NCI-H2107 treated with DMSO at 0.1 percent for 48 hours (cell line): ENCODE measurements around the gene OSBPL3.
A peak's percentile ranks its signal among the peaks of the same experiment; 100 is the strongest.

Experiments
- DNase-seq: peaks from one replicate; lab custom pipeline; 2025; ENCODE audit not compliant: unreplicated experiment; lab: John Stamatoyannopoulos, UW

The OSBPL3 gene

DNA sequence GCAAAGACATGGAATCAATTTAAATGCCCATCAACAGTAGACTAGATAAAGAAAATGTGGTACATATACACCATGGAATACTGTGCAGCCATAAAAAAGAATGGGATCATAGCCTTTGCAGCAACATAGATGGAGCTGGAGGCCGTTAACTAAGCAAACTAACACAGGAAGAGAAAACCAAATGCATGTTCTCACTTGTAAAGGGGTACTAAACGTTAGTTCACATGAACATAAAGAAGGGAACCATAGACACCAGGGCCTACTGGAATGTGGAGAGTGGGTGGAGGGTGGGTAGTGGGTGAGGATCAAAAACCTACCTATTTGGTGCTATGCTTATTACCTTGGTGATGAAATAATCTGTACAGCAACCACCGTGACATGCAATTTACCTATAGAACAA lies 144.3 kb downstream of the OSBPL3 start:
- DNase-seq: no peak

DNA sequence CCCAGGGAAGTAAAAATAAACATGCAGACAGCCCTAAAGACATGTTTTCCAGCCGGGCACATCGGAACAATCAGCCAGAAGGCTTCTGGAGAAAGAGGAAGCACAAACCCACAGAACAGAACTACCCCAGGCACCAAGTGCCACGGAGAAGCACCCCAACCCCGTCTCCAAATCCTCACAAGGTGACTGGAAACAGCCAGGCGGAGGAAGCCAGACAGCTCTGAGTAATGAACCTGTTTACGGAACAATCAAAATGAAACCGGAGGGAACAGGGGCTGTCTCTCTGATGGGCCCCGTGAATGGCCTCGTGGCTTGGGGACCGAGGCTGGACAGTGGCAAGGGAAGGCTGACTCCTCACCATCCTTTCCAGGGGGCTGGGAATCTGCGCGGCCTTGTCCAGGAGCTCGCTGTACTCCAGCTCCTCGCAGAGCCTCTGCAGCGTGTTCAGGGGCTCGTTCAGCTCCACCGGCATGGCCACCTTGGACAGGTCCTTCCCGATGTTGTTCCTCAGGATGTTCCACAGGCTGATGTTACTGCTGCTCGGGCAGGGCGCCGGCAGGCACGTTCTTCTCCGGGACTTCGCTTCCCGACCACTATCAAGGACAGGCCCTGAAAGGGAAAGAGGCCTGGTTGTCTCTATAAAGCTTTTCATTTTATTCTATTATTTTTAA lies 145.7 kb downstream of the OSBPL3 start:
- no peak for DNase-seq

DNA sequence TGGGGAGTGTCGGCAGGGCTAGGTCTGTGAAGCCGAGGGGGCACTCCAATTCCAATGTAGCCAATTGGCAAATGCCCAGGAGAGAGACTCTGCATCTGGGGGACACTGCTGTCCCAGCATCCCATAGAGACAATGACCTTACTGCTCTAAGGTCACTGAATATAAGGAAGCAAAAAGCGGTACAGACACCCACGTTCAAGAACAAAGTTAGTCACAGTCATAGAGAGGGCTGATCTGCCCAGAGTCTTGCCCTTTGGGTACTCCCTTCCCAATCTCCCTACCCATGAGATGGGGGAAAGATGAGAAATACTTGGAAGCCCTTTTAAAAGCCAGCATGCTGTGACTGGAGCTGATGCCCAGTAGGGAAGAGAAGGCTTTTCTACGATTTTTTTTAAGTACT lies 146.4 kb downstream of the OSBPL3 start:
- DNase-seq: no peak

DNA sequence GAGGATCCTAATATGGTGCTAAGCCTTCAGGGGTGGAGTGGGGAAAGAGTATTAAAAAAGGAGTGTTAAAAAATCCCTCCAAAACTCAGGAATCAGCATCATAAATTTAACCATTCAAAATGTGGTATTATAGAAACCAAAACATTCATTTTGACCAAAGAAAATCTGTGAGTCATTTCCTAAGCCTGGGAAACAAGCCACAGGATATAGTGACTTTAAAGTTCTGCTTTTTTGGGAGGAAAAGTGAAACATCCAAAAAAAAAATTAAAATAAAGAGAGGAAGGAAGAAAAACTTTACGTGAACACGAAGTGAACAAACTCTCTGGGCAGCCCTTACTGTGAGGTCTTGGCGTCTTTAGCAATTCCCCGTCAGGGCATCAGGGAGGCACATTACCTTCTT lies 148.7 kb downstream of the OSBPL3 start:
- no peak for DNase-seq

DNA sequence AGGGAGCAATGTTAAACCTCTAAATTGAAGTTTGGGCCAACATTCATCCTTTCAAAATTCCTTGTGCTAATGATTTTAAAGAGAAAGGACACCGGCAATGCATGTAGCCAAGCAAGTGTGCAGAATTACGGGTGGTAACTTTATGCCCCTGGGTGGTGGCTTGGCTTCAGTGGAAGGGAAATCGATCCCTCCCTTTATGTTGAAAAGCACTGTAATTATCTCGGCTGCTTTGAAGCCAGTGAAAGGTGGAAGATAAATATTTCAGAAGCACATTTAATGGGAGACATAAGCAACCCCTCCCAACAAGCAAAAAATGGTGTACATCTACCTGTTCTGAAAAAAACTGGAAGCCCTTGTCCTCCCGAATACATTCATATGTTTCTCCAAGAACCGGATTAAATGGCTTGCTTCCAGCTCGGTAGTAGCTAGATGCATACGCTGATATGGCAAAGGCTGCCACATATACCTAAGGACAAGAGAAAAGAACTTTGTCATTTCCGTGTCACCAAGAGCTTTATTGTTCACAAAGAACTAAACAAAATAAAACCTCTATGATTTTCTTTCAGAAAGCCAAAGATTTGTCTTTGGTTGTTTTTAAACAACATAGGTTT lies 149.4 kb downstream of the OSBPL3 start:
- peak; percentile 89 for DNase-seq

DNA sequence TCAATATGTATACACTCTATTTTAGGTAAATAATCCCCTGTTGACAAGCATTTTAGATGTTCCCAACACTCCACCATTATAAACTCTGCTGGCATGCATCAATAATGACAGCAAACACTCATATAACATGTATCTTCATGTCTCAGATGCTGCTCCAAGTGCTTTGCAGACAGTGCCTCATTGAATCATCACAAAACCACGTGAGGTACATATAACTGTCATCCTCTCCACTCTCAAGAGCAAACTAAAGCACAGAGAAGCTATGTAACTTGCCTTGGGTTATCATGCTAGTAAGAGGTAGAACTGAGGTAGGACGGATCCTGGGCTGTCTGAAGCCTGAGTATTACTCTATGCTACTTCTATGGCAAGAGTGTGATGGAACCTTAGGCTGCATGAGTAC lies 150.2 kb downstream of the OSBPL3 start:
- DNase-seq: no peak

DNA sequence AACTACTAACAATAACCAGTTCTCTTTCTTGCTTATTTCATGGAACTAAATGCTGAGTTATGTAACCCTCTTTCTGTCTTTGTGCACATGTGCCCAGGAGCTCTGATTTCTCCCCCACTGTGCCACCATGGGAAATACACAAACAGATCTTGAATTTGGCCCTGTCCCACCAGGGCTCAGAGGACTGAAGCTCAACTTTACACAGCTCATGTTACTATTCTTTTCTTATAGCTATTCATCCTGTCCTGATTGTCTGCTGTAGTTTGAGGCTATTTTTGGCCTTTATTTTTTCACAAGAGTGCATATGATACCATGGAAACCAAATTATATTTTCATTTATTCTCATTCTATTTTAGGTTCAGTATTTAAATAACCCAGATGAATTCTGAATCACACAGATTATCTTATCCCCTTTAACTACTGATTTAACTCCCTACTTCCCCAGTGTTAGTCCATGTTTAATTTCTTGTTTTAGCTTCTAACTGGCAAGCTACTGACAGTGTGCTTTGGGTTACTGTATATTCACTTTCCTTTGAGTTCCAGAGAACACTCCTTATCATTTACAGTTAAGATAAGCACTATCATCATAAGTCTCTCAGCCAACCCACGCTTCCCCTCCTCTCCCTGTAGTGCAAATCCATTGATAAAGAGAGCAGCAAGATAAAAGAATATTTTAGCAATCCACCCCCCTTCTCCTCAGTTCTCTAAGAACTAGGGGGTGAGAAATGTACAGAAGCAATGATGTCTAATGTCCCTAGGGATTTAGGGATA lies 150.9 kb downstream of the OSBPL3 start:
- DNase-seq: peak; percentile 65

DNA sequence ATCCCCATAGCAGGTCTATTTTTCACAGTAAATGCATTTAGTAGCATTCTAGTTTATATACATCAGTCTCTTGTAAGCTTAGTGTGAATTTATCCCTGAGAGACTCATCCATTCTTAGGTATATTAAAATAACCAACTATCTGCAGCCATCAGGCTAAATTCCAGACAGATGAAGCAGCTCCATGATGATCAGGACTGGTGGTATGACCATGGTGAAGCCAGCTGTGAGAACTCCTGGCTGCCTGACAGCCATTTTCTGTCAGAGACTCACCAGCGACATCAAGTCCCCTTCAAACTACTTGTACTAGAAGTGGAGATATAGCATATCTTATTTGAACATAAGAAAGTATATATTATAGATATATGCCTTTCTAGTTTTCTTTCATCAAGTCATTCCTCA lies 152.4 kb downstream of the OSBPL3 start:
- no peak for DNase-seq

DNA sequence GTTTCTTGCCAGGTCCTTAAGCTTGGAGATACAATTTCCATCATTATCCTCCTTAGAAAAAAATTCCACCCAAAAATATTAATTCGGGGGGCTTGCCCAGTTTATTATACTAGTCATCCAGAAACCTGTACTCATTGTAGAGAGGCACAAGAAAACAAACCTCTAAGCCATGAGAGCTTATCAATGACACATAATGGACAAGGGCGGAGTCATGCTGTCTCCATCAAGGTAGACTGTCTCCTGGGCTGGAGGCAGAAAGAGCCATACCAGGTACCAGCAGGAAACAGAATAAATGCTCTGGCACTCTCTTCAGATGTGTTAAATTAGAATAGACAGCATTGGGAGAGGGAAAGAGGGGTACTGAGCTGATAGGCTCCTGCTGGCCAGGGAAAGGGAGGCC lies 153.0 kb downstream of the OSBPL3 start:
- DNase-seq: no peak

DNA sequence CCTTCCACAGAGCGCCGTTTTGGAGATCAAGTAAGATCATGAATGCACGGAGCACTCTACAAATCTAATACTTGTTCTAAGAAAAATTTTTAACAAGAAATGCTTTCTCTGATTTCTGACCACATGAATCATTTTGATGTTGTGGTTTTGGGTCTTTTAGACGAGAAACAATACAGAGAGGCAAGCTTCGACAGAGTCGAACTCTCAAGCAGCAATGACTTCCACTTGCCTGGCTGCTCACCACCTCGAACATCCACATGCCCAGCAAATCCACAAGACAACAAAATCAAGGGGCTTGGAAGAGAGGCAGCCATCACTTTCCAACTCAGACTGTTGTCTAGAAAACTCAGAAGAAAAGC lies 153.3 kb downstream of the OSBPL3 start:
- DNase-seq: no peak

DNA sequence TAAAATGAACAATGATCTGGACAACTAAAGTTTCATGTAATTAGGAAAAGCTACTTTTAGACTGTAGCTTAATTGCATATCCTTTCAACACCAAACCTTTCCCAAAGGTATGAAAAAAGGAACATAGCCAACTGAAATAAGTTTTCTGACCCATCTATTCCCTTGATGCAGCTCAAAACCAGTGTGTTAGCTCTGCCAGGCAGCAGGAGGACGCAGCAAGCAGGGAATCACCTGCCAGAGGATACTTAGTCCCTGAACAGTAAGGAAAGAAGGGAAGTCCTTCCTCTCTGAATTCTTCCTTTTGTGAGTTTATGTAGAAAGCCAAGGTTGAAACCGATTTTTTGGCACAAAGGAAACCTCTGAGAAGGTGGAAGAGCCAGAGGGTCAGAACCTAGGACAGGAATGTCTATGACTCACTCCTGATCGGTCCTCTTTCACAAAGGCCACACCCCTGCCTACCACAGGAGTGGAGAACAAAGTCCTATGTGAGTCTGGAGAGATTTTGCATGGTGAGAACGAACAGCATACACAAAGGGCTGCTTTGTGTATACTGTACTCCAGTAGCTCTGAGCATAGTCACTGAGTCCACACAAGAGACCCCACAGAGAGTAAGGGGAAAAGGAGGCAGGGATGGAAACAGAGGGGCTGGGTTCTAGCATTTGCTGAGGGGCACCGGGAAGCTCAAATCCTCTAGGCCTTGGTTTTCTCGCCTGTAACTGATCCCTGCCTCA lies 153.9 kb downstream of the OSBPL3 start:
- no peak for DNase-seq

DNA sequence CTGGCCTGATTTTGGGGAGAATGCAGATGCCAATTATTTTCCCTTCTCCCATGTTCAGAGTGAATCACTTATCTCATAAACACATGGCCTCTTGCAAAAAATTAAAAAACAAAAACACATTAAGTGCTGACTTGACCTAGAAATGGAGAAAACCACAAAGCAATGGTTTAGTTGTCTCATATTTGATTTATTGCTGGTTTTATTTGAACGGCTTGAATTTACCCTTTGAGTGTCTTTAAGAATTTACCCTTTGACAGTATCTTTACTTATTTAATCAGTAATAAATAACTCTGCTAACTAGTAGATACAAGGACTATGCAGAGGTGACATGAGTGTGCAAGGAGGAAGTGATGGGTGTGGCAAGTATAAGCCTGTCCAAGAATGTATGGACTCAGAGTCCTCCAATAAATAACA lies 154.6 kb downstream of the OSBPL3 start:
- DNase-seq: no peak

DNA sequence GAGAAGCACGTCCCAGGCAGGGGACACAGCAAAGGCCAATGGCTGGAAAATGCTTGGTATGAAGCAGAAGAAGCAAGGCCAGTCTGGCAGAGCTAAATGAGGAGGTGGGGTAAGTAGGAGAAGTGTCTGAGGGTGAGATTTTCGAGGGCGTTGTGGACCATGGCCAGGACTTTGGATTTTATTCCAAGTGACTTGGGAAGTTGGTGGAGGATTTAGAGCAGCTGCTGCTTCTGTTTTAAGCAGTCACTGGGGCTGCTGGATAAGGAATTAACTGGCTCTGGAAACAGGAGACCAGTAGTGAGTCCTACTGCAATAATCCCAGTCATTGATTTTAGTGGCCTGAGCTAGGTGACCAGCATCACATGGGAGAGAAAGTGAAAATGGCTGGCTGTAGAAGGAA lies 155.1 kb downstream of the OSBPL3 start:
- no peak for DNase-seq

DNA sequence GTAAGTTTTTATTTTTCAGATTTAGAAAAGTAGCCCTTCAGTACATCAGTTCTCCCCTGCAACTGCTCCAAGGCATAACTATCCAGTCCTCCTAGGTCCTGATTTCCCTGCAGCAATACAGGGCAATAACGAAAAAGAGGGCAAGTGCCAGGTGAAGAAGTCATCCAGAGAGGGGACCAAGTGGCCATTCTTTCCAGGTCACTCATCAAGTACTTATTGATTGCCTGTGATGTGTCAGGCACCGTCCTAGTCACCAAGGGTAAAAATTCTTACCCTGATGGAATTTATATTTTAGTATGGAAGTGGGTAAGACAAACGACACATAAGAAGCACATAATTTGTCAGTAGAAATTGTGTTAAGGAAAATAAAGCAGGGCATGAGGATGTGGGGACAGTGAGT lies 155.6 kb downstream of the OSBPL3 start:
- no peak for DNase-seq

DNA sequence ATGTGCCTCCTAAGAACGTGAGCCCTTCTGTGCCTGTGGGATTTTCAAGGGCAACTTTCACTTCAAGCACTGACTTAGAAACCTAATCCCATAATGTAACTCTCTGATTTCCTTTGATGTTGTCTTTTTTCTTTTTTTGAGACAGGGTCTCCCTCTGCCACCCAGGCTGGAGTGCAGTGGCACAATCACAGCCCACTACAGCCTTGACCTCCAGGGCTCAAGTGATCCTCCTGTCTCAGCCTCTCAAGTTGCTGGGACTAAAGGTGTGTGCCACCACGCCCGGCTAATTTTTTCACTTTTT lies 158.3 kb downstream of the OSBPL3 start:
- no peak for DNase-seq

DNA sequence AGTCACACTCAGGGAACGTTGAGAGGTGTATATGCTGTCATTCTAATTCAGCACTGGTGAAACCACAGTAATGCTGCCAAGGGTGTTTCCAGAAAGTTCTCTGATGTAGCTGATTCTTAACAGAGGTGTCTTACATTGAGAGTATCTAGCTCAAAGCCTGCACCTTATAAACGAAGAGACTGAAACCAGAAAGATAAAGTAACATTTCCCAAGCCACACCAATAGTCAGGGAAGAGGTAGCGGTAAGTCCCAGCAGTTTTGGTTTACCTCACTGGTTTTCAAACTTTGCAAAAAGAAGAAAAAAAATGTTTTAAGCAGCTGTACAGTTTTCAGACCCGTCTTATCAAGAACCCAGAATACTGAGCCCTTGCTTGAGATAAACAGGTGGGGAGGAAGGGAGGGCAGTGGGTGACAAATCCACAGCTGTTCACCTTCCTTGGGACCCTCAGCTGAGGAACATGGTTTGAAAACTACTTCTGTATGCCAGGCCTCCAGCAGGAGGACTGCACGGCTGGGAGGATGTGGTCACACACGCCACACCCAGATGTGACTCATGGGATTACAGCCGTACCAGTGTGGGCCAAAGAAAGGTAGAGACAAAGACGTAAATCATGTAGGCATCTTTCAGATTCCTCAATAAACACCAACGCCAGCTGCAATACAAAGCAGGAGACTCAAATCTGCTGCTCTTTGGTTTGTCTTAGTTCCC lies 158.8 kb downstream of the OSBPL3 start:
- peak; percentile 71 for DNase-seq

DNA sequence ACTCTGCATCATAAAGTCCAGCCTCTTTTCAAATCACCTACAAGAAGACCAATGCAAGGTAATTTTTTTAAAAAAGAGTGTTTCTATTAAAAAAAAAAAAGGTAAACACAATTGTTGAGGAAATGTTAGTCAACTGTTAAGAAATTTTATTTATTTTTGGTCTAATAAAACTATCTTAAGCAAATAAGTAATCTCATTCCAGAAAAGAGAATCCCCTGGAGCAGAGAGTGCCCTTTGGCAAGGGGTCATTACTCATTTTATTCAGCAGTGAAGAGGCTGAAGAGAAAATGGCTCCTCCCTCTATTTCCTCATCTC lies 159.3 kb downstream of the OSBPL3 start:
- DNase-seq: no peak

DNA sequence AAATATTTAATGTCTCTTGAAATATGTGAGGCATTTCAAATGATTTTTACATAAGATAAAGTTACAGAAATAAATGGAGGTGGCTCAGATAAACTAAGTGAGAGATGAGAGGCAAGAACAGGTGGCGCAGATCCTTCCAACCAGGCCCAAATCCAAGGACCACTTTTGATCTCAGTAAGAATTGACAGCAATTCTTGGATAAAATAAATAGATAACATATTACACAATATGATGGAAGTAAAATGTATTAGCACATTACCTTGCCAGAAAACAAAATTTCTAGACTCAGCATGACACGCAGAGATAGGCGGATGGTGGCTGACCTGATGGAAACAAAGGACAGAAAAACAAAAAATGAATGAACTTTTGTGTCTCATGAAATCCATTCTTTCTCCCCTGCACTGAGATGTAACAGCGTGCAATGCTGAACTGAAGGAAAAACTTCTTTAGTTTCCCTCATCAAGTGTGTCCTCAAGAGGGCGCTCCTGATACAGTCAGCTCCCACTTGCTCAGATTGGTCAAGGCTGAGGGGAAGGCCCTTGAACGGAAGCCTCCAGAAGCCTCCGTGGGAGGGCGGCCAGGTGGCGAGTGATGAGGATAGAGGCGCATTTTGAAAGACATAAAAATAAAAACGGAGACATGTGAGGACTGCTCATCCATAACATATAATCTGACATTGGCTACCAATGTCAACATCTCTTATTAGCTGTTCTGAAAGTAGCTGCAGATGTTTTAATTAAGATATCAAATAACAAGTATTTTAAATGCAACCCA lies 159.9 kb downstream of the OSBPL3 start:
- DNase-seq: peak; percentile 91

DNA sequence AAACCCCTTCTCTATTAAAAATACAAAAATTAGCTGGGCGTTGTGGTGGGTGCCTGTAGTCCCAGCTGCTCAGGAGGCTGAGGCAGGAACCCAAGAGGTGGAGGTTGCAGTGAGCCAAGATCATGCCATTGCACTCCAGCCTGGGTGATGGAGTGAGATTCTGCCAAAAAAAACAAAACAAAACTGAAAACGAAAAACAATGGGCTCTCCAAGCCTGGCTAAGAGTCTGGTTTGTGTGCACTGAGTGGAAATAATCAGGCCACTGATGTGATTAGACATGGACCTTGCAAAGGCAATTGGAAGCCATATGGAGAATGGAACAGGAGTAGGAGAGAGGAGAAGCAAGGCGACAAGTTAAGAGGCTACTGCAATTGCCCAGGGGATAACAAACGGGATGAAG lies 162.6 kb downstream of the OSBPL3 start:
- no peak for DNase-seq

DNA sequence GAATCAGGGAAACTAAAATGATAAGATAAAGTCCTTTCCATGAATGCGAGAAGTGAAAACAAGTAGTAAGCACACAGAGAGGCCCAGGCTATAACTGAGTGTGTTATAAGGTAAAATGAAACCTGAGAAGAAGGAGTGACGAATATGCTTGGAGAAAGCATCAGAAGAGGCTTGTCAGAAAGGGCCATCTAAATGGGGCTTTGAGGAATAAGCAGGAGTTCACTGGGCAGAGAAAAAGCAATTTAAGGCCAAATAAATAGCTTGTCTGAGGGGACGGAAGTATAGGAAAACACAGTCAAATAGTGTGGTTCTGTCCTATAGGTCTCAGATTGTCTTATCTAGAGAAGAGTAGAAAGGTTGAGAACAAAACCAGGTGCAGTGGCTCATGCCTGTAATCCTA lies 163.1 kb downstream of the OSBPL3 start:
- no peak for DNase-seq
